Neural crest cell (in vitro differentiated cells): ENCODE results near the gene CEND1. TPM values are rescaled to one million over a fixed set of nuclear protein-coding genes. Genes with fewer than 3 reads are reported as not detected.

ENCODE experiments used
- DNase-seq: peaks from one replicate; pipeline ENCODE4 v3.0.0; 2021; ENCODE audit warnings: low read depth, mixed read lengths, low spot score
- H3K27ac Mint-ChIP-seq: one replicate; pipeline ENCODE4 v1.8.0; 2021; ENCODE audit warnings: mild to moderate bottlenecking, mixed read lengths; ENCODE audit not compliant: unreplicated experiment
- H3K27me3 Mint-ChIP-seq: 2 replicates; pipeline ENCODE4 v1.8.0; 2021; ENCODE audit warnings: low read depth, mild to moderate bottlenecking, mixed read lengths
- H3K36me3 Mint-ChIP-seq: 2 replicates; pipeline ENCODE4 v1.8.0; 2021; ENCODE audit warnings: low read depth, mild to moderate bottlenecking, mixed read lengths
- H3K4me1 Mint-ChIP-seq: 2 replicates; pipeline ENCODE4 v1.8.0; 2021; ENCODE audit warnings: mixed read lengths
- H3K4me3 Mint-ChIP-seq: one replicate; pipeline ENCODE4 v1.8.0; 2021; ENCODE audit warnings: mild to moderate bottlenecking, mixed read lengths
- H3K9me3 Mint-ChIP-seq: 2 replicates; pipeline ENCODE4 v1.8.0; 2021; ENCODE audit warnings: mixed read lengths
- CTCF ChIP-seq: fragments of 200-600 bp; sonication (generic); conservative IDR thresholded peaks from 2 replicates; pipeline ENCODE4 v1.5.0; 2021; ENCODE audit warnings: antibody characterized with exemption, mild to moderate bottlenecking
- long read RNA-seq: library from polyadenylated mRNA; unstranded; transcript quantifications from one replicate; pipeline ENCODE4 v2.0.0, GENCODE V29; 2020
- total RNA-seq: library from RNA; stranded (reverse); gene quantifications from 2 replicates; pipeline ENCODE4 v1.2.1, GENCODE V29; 2021

CEND1 gene
- total RNA-seq: 1.0 and 1.2 TPM in 2 replicates
- long read RNA-seq: 0 reads

GRCh38 chr11:789943-790342, at the start of gene CEND1:
TSS of gene CEND1 (minus strand) at chr11:790090. CDS start at chr11:788576, 1,514 bp downstream.
- no peaks in the 10 kb centered on the region for H3K4me1 Mint-ChIP-seq
- peaks cover 4% of the 10 kb centered on the region for H3K27me3 Mint-ChIP-seq
- no peak within 1 kb of the TSS for H3K27ac Mint-ChIP-seq
- DNase-seq: no peak
- H3K4me3 Mint-ChIP-seq: peak within 1 kb of the TSS; percentile 66
- no peaks in the 10 kb centered on the region for H3K9me3 Mint-ChIP-seq
- no peak for TF ChIP-seq CTCF
- no peaks in the 10 kb centered on the region for H3K36me3 Mint-ChIP-seq

GRCh38 chr11:839280-839623, 49.4 kb upstream of the CEND1 start:
- H3K4me1 Mint-ChIP-seq: peaks cover 12% of the 10 kb centered on the region
- no peaks in the 10 kb centered on the region for H3K9me3 Mint-ChIP-seq
- no peak overlapping the region for H3K27ac Mint-ChIP-seq
- H3K4me3 Mint-ChIP-seq: peak overlapping the region; percentile 85
- DNase-seq: no peak
- TF ChIP-seq CTCF: no peak
- H3K36me3 Mint-ChIP-seq: peaks cover 5% of the 10 kb centered on the region
- peaks cover 6% of the 10 kb centered on the region for H3K27me3 Mint-ChIP-seq

DNA sequence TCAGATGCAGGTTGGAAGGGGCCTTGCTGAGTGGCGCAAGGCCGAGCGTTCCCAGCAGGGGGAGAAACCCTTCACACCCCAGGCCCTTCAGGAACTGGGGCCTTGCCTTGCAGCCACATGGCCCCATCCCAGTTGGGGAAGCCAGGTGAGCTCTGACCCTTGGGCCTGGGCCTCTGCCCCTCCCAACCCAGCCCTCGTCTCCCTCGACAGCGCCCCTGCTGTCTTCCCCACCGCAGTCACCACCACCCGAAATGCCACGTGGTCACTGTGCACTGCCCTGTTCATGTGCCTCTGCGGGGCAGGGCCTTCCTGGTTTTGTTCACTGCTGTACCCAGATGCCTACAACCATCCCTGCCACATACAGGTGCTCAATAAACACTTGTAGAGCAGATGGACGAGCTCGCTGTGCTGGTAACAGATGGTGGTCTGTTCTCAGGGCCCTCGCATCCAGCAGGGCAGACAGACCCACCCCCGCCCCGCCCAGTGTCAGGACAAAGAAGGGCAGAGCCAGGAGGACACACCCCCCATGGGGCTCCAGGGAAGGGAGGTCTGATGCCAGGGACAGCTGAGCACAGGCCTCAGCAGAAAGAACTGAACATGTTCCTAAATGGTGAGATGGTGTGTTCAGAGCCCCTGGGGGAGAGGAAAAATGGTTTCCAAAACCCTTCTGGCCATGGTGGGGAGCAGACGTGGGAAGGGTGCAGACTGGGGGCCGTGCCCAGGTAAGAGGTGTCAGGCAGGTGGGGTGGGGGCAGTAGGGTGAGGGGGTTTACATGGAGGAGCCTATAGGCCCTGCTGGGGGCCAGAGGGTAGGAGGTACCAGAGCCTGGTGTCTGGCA, 48.8 kb upstream of the CEND1 start:
- peak overlapping the region; percentile 75 for H3K4me3 Mint-ChIP-seq
- H3K4me1 Mint-ChIP-seq: peaks cover 18% of the 10 kb centered on the region
- peaks cover 5% of the 10 kb centered on the region for H3K36me3 Mint-ChIP-seq
- peaks cover 7% of the 10 kb centered on the region for H3K27me3 Mint-ChIP-seq
- peak; percentile 39 for TF ChIP-seq CTCF
- H3K27ac Mint-ChIP-seq: no peak overlapping the region
- H3K9me3 Mint-ChIP-seq: no peaks in the 10 kb centered on the region
- no peak for DNase-seq

- peak overlapping the region; percentile 75 for H3K4me3 Mint-ChIP-seq
- no peak for DNase-seq
- H3K27me3 Mint-ChIP-seq: peaks cover 3% of the 10 kb centered on the region
- peaks cover 19% of the 10 kb centered on the region for H3K4me1 Mint-ChIP-seq
- H3K9me3 Mint-ChIP-seq: no peaks in the 10 kb centered on the region
- H3K36me3 Mint-ChIP-seq: peaks cover 5% of the 10 kb centered on the region
- no peak overlapping the region for H3K27ac Mint-ChIP-seq
- no peak for TF ChIP-seq CTCF
These were observed 48.1 kb upstream of the CEND1 start for GRCh38 chr11:837990-838307.

GRCh38 chr11:837189-837989, 47.5 kb upstream of the CEND1 start:
- H3K27ac Mint-ChIP-seq: no peak overlapping the region
- no peaks in the 10 kb centered on the region for H3K9me3 Mint-ChIP-seq
- peak overlapping the region; percentile 64 for H3K4me3 Mint-ChIP-seq
- TF ChIP-seq CTCF: no peak
- H3K36me3 Mint-ChIP-seq: peaks cover 5% of the 10 kb centered on the region
- H3K4me1 Mint-ChIP-seq: peaks cover 19% of the 10 kb centered on the region
- DNase-seq: no peak
- H3K27me3 Mint-ChIP-seq: peaks cover 4% of the 10 kb centered on the region
